GM19351 (cell line): ENCODE data around the gene COL8A1.

Experiments used
- ATAC-seq: cut with Tn5 transposase; IDR thresholded peaks from one replicate; pipeline ENCODE4 v1.9.1; 2021; ENCODE audit warnings: mild to moderate bottlenecking, moderate library complexity; ENCODE audit not compliant: unreplicated experiment

Gene COL8A1

GRCh38 chr3:99637368-99638111, 854 bp upstream of the COL8A1 start:
- ATAC-seq: no peak

GRCh38 chr3:99639579-99639978, 1.2 kb downstream of the COL8A1 start:
- ATAC-seq: no peak

GRCh38 chr3:99640214-99640851, 1.9 kb downstream of the COL8A1 start:
- ATAC-seq: no peak

GRCh38 chr3:99641480-99641879, 3.1 kb downstream of the COL8A1 start:
- ATAC-seq: no peak

GRCh38 chr3:99641982-99642381, 3.6 kb downstream of the COL8A1 start:
- no peak for ATAC-seq

GRCh38 chr3:99644017-99644416, 5.6 kb downstream of the COL8A1 start:
- ATAC-seq: no peak

- ATAC-seq: no peak
Measured at GRCh38 chr3:99644746-99645145, 6.4 kb downstream of the COL8A1 start.

- ATAC-seq: peak; percentile 47
Measured at GRCh38 chr3:99645277-99646106, 7.1 kb downstream of the COL8A1 start.

GRCh38 chr3:99646107-99646435, 7.7 kb downstream of the COL8A1 start:
- no peak for ATAC-seq

- ATAC-seq: no peak
Measured at GRCh38 chr3:99647081-99647480, 8.7 kb downstream of the COL8A1 start.

- peak; percentile 43 for ATAC-seq
Measured at GRCh38 chr3:99648101-99648500, 9.7 kb downstream of the COL8A1 start.

- ATAC-seq: no peak
Measured at GRCh38 chr3:99648516-99648915, 10.1 kb downstream of the COL8A1 start.

- no peak for ATAC-seq
Measured at GRCh38 chr3:99651531-99651930, 13.1 kb downstream of the COL8A1 start.

- ATAC-seq: no peak
Measured at GRCh38 chr3:99656624-99657023, 18.2 kb downstream of the COL8A1 start.

- no peak for ATAC-seq
Measured at GRCh38 chr3:99658274-99658673, 19.9 kb downstream of the COL8A1 start.

GRCh38 chr3:99659032-99659431, 20.6 kb downstream of the COL8A1 start:
- ATAC-seq: no peak

- ATAC-seq: no peak
Measured at GRCh38 chr3:99659951-99660350, 21.6 kb downstream of the COL8A1 start.

- ATAC-seq: no peak
Measured at GRCh38 chr3:99662838-99663570, 24.6 kb downstream of the COL8A1 start.

GRCh38 chr3:99663977-99664376, 25.6 kb downstream of the COL8A1 start:
- ATAC-seq: no peak

GRCh38 chr3:99665017-99665416, 26.6 kb downstream of the COL8A1 start:
- no peak for ATAC-seq

- no peak for ATAC-seq
Measured at GRCh38 chr3:99666201-99666600, 27.8 kb downstream of the COL8A1 start.
